OCI-M1 (cell line): ENCODE data around the gene GRAP2.
"Not testable (repeated sequence)": the region's sequence is repeated elsewhere in the genome, so short reads cannot be mapped to it uniquely, and the experiment has no call there.

Experiments
- DNase-seq: peaks from one replicate; lab custom pipeline; 2025; lab: John Stamatoyannopoulos, UW

GRAP2 gene

DNA sequence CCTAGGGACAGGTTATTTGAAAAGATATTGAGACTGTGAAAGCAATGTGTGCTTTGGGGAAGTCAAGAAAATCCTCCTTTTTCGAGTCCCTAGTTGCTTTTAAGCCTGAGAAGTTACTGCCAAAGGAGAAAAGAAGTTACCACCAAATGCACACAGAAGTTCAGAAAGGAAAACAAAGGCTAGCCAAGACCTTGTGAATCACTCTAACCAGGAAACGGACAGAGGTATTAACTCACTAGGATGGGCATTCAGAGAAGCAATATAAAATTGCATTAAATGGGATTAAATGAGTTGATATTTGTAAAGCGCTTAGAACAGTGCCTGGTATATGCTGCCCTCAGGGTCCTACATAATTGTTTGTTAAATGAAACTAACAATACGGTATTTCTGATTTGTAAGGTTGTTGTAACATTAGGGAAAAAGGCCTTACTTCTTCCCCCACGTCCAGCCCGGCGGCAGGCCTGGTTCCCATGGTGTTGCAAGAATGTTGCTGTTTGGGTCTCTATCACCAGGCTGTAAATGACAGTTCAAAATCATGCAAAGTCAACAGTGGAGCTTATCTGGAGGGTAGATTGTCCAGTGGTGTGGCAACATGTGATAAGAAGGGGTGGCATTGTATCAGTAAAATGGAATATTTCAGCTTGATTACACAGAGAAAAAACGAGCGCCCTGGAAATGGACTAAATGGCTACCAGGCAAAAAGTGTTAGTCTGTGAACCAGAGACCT, 66.4 kb downstream of the GRAP2 start:
- DNase-seq: peak; percentile 88

DNA sequence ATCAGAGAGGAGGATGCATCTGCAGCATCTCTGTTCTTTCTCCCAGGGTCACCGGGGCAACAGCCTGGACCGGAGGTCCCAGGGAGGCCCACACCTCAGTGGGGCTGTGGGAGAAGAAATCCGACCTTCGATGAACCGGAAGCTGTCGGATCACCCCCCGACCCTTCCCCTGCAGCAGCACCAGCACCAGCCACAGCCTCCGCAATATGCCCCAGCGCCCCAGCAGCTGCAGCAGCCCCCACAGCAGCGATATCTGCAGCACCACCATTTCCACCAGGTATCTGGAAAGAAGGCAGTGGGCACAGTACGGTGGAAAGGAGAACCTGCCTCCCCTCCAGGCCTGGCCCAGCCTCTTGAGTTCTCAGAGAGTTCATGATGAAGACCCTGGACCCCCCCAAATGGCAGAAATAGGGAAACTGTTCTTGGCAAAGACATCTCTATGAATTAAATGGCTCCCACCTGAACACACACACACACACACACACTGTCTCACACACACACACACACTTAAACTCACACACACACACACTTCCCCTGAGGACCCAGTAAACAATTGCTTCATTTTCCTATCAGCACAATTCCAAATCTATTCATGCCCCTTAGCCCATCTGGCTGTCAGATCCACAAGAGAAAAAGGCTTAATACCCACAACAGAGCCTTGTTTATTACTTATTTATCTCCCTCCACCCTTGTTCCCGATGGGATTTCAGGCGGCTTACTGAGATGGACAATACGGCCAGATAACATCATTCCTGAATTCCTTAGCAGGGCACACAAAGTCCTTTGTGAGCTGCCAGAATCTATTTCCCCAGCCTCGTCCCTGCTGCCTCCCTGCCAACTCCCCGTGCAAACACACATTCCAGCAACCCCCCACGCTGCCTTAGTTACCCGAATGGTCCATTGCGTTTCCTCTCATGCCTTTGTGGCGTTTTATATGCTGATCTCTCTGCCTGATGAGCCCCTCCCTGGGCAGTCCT, 67.4 kb downstream of the GRAP2 start:
- no peak for DNase-seq

DNA sequence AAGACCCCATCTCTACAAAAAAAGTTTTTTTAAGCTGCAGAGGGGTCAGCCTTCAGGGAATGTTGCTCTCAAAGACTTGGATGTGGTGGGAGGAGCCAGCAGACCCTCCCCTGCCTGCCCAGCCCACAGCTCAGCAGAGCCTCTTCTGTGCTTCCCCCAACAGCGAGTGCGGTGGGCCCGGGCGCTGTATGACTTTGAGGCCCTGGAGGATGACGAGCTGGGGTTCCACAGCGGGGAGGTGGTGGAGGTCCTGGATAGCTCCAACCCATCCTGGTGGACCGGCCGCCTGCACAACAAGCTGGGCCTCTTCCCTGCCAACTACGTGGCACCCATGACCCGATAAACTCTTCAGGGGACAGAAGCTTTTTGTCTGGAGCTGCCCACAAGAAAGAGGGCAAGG, 69.9 kb downstream of the GRAP2 start:
- no peak for DNase-seq

DNA sequence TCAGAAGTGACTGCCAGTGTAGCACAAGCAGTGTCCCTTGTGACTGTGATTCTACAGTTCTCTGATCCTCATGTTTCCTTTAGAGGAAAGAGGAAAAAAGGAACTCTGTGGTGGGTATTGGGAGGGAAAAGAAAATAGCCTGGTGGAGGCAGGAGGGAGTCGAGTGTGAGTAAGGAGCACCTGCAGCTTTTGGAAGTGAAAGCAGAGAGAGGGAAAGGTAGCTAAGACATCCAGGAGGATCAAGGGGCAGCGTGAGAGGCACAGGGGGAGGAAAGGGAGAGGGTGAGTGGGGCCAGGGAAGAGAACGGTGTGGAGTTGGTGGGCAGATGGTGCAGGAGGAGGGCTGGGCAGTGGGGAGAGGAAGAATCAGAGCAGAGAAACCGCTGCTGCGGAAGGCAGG, 71.8 kb downstream of the GRAP2 start:
- DNase-seq: no peak

DNA sequence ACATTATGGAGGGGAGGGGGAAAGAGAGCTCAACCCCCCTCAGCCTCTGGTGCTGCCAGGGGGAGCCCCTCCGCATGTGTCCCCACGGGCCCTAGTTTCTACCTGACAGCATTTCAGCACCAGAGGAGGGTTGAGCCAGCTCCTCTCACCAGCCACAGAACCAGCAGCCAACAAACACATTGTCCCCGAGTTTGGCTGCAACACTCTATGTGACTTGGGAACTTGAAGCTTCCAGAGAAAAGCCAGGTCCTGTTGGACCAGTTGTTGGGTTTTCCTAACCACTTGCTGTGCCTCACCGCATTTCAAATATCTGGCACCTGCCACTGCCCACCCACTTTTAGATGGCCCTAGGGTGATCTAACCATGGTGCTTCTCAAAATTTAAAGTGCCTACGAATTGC, 72.8 kb downstream of the GRAP2 start:
- DNase-seq: no peak

DNA sequence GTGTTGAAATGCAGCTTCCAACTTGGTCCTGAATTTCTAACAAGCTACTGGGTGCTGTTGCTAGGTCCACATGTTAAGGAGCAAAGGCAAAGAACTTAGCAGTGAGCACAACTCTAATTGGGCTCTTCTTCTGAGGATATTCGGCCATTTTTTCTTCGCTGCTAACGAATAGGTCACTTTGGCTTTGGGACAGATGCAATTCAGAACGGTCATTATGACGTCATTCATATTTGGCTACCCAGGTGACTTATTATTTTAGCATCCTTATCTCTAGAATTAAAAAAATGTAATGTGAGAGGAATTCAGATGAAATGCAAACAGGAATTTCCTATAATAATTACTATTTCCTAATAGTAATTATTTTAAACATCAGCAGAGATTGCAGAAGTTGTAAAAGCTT, 73.2 kb downstream of the GRAP2 start:
- no peak for DNase-seq

DNA sequence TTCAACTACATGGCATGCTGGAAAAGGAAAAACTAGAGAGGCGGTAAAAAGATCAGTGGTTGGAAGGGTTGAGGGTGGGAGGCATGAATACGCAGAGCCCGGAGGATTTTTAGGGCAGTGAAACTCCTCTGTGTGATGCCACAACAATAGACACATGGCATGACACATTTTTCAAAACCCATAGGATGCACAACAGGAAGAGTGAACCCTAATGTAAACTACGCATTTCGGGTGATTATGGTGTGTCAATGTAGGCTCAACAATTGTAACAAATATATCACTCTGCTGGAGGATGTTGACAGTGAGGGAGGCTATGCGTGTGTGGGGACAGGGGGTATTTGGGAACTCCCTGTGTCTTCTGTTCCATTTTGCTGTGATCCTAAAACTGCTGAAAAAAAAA, 78.2 kb downstream of the GRAP2 start:
- no peak for DNase-seq

DNA sequence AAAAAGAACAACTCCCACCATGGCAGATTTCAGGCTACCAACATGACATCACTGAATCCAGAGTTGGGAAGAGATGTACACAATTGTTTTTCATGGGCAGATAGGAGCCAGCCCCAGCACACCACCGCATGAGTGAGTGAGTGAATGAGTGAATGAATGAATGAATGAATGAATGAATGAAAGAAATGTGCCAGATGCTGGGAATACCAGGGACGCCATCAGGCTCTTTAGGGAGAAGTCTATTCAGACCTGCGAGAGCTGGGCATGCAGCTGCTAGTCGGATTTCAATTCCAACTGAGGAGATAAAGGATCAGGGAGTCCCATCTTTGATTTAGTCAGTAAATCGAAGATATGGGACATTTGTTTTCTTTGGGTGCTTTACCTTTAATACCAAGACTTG, 78.6 kb downstream of the GRAP2 start:
- no peak for DNase-seq

DNA sequence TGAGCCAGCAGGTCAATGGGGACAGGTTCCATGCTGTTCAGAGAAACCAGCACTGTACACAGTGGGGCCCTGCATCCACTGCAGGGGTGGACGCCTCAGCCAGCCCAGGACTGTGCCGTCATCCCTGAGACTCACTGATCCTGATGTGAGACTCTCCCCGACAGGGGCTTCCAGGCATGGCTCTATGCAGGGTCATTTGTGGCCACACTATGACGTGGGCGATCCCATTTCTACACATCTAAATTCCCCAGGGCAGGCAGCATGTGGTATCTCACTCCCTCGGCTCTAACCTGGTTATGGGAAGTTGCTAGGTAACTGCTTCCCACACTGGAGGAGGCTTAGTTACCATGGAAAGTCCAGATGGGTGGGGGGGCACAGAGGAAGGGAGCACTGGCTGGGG, 79.7 kb downstream of the GRAP2 start:
- no peak for DNase-seq

DNA sequence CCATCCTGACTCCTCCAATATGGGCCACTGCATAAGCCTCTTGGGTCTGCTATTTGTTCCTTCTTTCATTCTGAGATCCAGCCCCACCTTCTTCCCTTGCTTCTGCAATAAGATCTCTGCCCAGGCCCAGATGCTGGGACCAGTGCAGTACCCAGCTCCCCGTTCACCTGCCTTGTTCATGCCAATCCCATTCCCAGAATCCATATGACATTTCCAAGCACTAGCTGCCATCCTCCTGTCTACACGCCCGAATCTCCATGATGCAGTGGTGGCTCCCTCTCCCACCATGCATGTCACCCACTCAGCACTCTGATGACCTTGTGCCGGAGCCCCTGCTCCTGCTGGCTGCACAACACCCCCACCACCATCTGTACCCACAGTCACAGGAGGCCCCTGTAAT, 82.5 kb downstream of the GRAP2 start:
- DNase-seq: no peak

DNA sequence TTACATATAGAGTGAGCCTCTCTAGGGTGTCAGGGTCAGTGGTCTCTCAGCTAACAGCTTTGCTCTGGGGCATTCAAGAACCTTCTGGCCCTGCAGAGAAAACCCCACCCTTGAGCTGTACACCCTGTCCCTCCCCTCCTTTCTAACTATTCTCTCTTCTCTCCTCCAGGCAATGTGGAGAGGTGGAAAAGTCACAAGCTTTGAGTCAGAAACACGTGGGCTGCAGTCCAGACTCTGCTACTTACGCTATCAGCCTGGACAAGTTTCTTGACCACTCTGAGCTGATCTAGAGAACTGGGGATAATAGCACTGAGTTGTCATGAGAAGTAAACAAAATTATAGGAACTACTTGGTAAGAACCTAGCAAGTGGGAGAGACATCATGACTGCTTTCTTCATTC, 83.1 kb downstream of the GRAP2 start:
- DNase-seq: no peak

DNA sequence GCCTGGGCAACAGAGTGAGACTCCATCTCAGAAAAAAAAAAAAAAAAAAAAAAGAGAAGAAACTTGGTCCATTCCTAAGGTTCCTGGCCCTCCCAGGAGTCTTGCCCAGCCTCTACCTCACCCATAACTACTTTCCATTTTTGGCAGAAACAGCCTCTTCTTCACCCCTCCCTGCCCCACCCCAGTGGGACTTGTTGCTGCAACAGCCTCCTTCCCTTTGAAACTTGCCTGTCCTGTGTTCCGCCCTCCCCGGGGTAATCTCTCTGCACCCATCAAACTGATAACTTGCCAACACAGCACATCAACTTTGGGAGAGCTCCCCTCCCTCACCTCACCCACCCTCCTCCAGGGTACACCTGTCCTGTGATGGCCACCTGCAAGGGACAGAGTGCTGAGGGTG, 83.9 kb downstream of the GRAP2 start:
- no peak for DNase-seq

DNA sequence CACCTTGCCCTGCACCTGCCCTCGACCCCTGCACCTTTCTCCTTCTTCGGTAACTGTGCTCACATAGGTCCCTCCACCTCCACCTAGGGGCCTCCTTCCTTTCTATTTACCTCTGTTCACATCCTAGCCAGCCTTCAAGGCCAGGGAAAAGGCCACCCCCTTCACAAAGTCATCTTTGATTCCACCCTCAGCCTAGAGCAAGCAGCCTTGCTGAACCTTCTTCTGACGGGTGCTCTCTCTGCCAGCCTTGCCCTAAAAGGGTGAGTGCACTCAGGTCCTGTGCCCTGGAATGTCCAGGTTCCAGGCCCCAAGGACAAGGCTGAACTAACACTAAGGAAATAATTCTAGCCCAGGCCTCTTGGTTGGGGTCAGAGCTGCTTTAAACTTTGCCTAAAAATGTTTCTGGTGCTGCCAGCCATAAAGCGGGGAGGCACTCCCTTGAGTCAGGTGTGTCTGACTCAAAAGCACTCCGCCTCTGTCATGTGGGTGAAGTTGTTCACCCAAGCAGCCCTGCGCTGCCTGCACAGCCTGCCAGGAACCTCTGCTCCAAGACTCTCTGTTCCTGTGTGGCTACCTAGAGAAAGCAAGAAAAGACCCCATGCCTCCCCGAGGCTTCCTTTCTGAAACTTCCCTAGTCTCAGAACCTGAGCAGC, 84.6 kb downstream of the GRAP2 start:
- no peak for DNase-seq

DNA sequence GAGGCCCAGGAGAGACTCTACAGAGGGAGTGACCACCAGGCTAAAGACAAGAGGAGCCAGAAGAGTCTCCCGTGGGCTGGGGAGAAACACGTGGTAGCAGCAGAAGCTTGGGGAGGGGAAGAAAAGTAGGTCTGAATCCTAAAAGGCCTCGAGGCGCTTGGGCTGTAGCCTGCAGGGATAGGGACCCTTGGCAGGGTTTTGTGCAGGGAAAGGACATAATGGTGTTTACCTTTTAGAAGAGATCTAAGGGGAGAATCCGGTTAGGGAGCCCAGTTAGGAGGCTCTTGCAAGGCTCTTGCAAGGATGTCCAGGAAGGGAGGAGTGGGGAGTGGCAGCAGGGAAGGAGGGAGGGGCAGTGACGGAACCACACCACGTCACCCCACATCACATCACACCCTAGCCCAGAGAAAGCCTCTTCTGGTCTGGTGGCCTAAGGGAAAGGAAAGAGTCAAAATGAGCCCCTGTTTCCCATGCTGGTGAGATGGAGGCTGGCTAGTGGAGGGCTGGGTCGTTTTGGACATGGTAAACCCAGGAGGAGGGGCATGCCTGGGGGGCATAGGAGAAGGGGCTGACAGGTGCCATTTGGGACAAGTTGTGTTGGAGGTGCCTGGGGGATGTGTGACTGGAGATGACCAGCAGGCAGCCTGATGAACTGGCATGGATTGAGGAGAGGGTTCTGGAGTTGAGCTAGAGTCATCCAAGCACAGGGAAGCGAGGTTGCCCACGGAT, 87.7 kb downstream of the GRAP2 start:
- DNase-seq: no peak

DNA sequence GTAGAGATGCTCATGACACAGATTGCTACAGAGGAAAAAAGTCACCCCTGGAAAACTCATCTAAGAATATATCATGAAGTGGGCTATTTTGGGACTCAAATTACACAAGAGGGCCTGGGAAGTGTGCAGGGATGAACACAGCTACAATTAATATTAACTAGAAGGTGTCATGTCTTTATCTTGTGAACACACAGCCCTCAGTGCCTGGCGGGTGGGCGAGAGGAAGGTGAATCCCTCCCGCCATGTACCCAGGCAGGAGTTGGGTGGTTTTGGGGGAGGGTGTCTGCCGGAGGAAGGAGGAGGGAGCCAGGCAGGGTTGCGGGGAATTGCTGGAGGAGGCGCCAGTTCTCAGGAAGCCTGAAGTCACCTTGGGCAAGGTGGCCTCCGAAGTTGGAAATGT, 88.7 kb downstream of the GRAP2 start:
- DNase-seq: no peak

DNA sequence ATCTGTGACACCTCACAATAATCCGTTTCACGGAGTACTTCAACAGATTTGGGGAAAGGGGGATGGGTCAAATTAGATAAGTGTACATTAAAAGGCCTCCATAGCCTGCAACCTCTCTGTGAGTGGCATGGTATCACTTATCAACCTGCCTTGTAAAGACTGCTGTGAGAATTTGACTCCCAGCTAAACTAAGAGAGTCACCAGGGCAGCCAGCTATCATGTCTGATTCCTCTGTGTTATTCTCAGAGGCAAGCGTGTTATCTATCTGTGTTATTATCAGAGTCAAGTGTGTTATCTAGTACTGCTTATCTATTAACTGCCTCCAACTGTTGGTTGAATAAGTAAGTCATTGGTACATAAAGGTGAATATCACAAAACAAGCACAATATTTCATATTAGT, 89.8 kb downstream of the GRAP2 start:
- DNase-seq: no peak

DNA sequence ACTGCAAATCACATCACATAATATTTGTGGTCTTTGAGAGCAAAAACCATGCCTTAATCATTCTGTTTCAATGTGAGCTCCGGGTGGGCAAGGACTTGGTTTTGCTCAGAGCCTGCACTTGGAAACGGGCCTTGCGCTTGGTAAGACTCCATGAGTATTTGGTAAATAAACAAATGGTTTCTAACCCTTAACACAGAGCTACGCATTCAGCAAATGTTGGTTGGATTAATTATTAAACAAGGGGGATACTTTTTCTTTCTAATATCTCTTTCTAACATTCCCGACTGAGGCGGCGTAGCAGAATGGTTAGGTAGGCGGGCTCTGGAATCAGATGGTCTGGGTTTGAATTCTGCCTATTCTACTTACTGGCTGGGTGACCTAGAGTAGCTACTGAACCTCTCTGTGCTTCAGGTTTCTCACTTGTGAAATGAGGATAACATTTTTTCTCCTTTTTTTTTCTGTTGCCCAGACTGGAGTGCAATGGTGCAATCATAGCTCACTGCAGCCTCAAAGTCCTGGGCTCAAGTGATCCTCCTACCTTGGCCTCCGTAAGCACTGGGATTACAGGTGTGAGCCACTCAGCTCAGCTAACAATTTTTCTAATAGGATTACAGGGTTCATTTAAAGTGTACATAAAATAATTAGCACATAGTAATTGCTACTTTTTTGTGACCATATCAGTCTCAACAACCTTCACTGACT, 90.4 kb downstream of the GRAP2 start:
- no peak for DNase-seq

DNA sequence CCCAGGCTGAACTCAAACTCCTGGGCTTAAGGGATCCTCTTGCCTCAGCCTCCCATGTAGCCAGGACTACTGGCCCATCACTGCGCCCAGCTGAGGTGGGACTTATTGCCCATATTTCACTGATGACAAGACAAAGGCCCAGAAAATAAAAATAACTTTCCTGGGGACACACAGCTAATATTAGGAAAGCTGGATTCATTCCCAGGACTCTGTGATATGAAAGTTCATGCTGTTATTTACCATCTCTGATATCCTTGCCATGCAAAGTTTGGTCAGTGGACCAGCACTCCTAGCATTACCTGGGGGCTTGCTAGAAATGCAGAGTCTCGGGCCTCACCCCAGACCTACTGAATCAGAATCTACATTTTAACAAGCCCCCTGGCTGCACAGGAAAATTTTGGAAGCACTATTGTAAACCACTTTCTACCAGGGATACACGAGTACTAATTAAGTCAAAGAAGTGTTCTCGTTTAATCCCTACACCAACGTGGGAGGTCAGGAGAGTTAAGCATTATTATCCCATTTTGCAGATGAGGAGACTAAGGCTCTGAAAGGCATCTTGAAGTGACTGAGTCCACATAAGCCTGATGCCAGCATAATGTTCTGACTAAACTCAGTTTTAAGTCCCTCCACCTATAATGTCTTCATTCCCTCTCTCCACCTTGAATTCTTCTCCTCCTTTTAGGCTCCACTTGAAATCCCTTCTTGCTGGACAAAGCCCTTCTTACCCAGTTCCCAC, 91.4 kb downstream of the GRAP2 start:
- no peak for DNase-seq

DNA sequence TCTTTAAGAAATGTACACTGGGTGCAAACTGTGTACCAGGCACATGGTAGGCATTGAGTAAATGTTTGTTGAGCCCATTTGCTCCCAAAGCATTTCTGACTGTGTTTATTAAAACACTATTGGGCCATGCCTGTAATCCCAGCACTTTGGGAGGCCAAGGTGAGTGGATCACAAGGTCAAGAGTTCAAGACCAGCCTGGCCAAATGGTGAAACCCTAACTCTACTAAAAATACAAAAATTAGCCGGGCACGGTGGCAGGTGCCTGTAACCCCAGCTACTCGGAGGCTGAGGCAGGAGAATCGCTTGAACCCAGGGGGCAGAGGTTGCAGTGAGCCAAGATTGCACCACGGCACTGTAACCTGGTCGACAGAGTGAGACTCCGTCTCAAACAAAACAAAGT, 92.0 kb downstream of the GRAP2 start:
- DNase-seq: not testable (repeated sequence)

DNA sequence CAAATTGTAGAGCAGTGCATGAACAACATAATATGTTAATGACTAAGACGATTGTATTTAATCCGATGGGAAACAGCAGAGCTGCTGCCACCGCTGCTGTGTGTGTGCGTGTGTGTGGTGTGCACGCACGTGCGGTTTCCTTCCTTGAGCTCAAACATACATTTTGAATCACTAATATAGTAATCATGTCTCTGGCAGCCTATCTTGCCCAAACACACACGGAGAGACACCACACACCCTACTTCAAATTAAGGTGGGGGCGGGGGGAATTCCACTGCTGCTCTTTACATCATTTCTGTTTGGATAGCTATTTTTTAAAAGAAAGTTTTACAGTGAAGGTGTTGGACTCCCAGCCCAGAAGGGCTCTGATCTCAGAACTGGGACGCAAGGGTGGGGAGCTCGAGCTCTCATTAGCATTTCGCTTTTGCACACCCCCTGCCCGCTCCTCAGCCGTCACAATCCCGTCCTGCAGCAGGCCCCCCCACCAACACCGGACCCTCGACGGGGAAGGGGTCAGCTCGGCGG, 93.2 kb downstream of the GRAP2 start:
- DNase-seq: peak; percentile 88
